SK-N-SH treated with all-trans-retinoic acid at 6 μM for 48 hours (cell line): ENCODE data around the gene MRPL30.
"Not testable (repeated sequence)": the region's sequence is repeated elsewhere in the genome, so short reads cannot be mapped to it uniquely, and the experiment has no call there.

Experiments used
- ATAC-seq: fragments of 200-7000 bp; cut with Tn5 transposase; 3 replicates; pipeline ENCODE4 v1.9.1; 2020; ENCODE audit warnings: mild to moderate bottlenecking, moderate library complexity
- ARNTL ChIP-seq: fragments of 450-650 bp; formaldehyde crosslinking; IDR thresholded peaks from 2 replicates; pipeline ENCODE4 v1.5.0; 2020; ENCODE audit warnings: low read depth, mild to moderate bottlenecking, moderate library complexity, borderline replicate concordance
- BACH2 ChIP-seq: fragments of 250-450 bp; sonication (Bioruptor Pico); IDR thresholded peaks from 2 replicates; pipeline ENCODE4 v1.9.0; 2021; ENCODE audit warnings: mild to moderate bottlenecking, borderline replicate concordance
- CREB5 ChIP-seq: fragments of 250-450 bp; sonication (Bioruptor Pico); IDR thresholded peaks from 2 replicates; pipeline ENCODE4 v1.5.1; 2020; ENCODE audit warnings: low read depth, mild to moderate bottlenecking, moderate library complexity
- CSDC2 ChIP-seq: fragments of 250-450 bp; sonication (Bioruptor Pico); IDR thresholded peaks from 2 replicates; pipeline ENCODE4 v1.5.0; 2020; ENCODE audit warnings: mild to moderate bottlenecking, moderate library complexity
- GLIS3 ChIP-seq: fragments of 250-450 bp; sonication (Bioruptor Pico); IDR thresholded peaks from 2 replicates; pipeline ENCODE4 v1.5.0; 2020; ENCODE audit warnings: mild to moderate bottlenecking, moderate library complexity
- ISL1 ChIP-seq: fragments of 250-450 bp; sonication (Bioruptor Pico); IDR thresholded peaks from 2 replicates; pipeline ENCODE4 v2.1.2; 2022; ENCODE audit warnings: mild to moderate bottlenecking, moderate library complexity
- PATZ1 ChIP-seq: fragments of 250-450 bp; sonication (Bioruptor Pico); IDR thresholded peaks from 2 replicates; pipeline ENCODE4 v1.8.0; 2020; ENCODE audit warnings: mild to moderate bottlenecking, moderate library complexity, borderline replicate concordance
- POU6F1 ChIP-seq: fragments of 250-450 bp; sonication (Bioruptor Pico); IDR thresholded peaks from 2 replicates; pipeline ENCODE4 v1.8.0; 2021; ENCODE audit warnings: low read depth, mild to moderate bottlenecking, moderate library complexity, borderline replicate concordance
- RARB ChIP-seq: fragments of 250-450 bp; sonication (Bioruptor Pico); IDR thresholded peaks from 2 replicates; pipeline ENCODE4 v1.8.0; 2021; ENCODE audit warnings: mild to moderate bottlenecking, moderate library complexity
- SNAI2 ChIP-seq: fragments of 250-450 bp; sonication (Bioruptor Pico); IDR thresholded peaks from 2 replicates; pipeline ENCODE4 v1.5.0; 2020; ENCODE audit warnings: mild to moderate bottlenecking, moderate library complexity
- TCF4 ChIP-seq: fragments of 250-450 bp; sonication (Bioruptor Pico); IDR thresholded peaks from 2 replicates; pipeline ENCODE4 v1.8.0; 2021; ENCODE audit warnings: mild to moderate bottlenecking, moderate library complexity, borderline replicate concordance
- TSHZ2 ChIP-seq: fragments of 250-450 bp; sonication (Bioruptor Pico); IDR thresholded peaks from 2 replicates; pipeline ENCODE4 v1.5.0; 2020; ENCODE audit warnings: mild to moderate bottlenecking, moderate library complexity
- ZFP3 ChIP-seq: fragments of 250-450 bp; sonication (Bioruptor Pico); IDR thresholded peaks from 2 replicates; pipeline ENCODE4 v1.5.0; 2020; ENCODE audit warnings: mild to moderate bottlenecking, moderate library complexity
- ZFP30 ChIP-seq: fragments of 450-650 bp; formaldehyde crosslinking; IDR thresholded peaks from 2 replicates; pipeline ENCODE4 v1.5.0; 2022; ENCODE audit warnings: mild to moderate bottlenecking, moderate library complexity
- ZNF565 ChIP-seq: fragments of 450-650 bp; formaldehyde crosslinking; conservative IDR thresholded peaks from 2 replicates; pipeline ENCODE4 v1.5.0; 2020; ENCODE audit warnings: low read depth, mild to moderate bottlenecking, moderate library complexity
- ZNF70 ChIP-seq: fragments of 450-650 bp; formaldehyde crosslinking; IDR thresholded peaks from 2 replicates; pipeline ENCODE4 v1.5.0; 2020; ENCODE audit warnings: mild to moderate bottlenecking, moderate library complexity
- ZNF8 ChIP-seq: fragments of 450-650 bp; formaldehyde crosslinking; IDR thresholded peaks from 2 replicates; pipeline ENCODE4 v1.5.0; 2020; ENCODE audit warnings: mild to moderate bottlenecking, moderate library complexity

Gene MRPL30

GRCh38 chr2:99180755-99181623, at the start of gene MRPL30, which contains the start of gene MITD1:
Gene MRPL30, plus strand, starts transcription at chr2:99181184. Its CDS starts 5,020 bp downstream, at chr2:99186204.
Gene MITD1, minus strand, starts transcription at chr2:99181058. Its CDS starts 77 bp downstream, at chr2:99180981.
- peak; percentile 94 for ATAC-seq
- TF ChIP-seq ZNF565 (CRISPR knock-in tag), result no peak
- no peak for TF ChIP-seq GLIS3 (CRISPR knock-in tag)
- no peak for TF ChIP-seq POU6F1 (CRISPR knock-in tag)
- TF ChIP-seq CREB5 (CRISPR knock-in tag), result no peak
- no peak for TF ChIP-seq RARB (CRISPR knock-in tag)
- no peak; the same call in 1 of the 2 replicates for TF ChIP-seq ARNTL (CRISPR knock-in tag)
- TF ChIP-seq PATZ1 (CRISPR knock-in tag), result no peak
- no peak for TF ChIP-seq CSDC2 (CRISPR knock-in tag)
- no peak for TF ChIP-seq ZNF70 (CRISPR knock-in tag)
- no peak for TF ChIP-seq ZFP3
- TF ChIP-seq ZFP30, result no peak
- TF ChIP-seq TCF4, result no peak
- no peak; the same call in 1 of the 2 replicates for TF ChIP-seq ZNF8 (CRISPR knock-in tag)
- TF ChIP-seq SNAI2 (CRISPR knock-in tag), result no peak
- no peak for TF ChIP-seq TSHZ2 (CRISPR knock-in tag)
- TF ChIP-seq ISL1 (CRISPR knock-in tag), result no peak

GRCh38 chr2:99135044-99135556, 45.9 kb upstream of the MRPL30 start:
- ATAC-seq, result not testable (repeated sequence)

GRCh38 chr2:99139003-99139402, 42.0 kb upstream of the MRPL30 start:
- TF ChIP-seq ARNTL (CRISPR knock-in tag), result no peak
- TF ChIP-seq ZNF70 (CRISPR knock-in tag), result no peak
- ATAC-seq, result no peak

- TF ChIP-seq ZFP30 (peak; percentile 63; the same call in 1 of the 2 replicates), ZNF70 (CRISPR knock-in tag) (no peak)
- no peak for ATAC-seq
Measured at GRCh38 chr2:99140056-99140859, 40.7 kb upstream of the MRPL30 start.

GRCh38 chr2:99140860-99141109, 40.2 kb upstream of the MRPL30 start:
- TF ChIP-seq BACH2 (CRISPR knock-in tag), result no peak
- 0 out of 2 replicates have a peak, but pooled peaks have one; percentile 51 for TF ChIP-seq CSDC2 (CRISPR knock-in tag)
- ATAC-seq, result peak; percentile 73
